NCI-H187 treated with DMSO at 0.1 percent for 48 hours (cell line): ENCODE measurements around the gene WDR4.
"Not testable (repeated sequence)": the region's sequence is repeated elsewhere in the genome, so short reads cannot be mapped to it uniquely, and the experiment has no call there.

Experiments
- DNase-seq: peaks from one replicate; lab custom pipeline; 2025; lab: John Stamatoyannopoulos, UW

WDR4 gene

GRCh38 chr21:42815217-42815616, 64.1 kb downstream of the WDR4 start:
- no peak for DNase-seq

DNA sequence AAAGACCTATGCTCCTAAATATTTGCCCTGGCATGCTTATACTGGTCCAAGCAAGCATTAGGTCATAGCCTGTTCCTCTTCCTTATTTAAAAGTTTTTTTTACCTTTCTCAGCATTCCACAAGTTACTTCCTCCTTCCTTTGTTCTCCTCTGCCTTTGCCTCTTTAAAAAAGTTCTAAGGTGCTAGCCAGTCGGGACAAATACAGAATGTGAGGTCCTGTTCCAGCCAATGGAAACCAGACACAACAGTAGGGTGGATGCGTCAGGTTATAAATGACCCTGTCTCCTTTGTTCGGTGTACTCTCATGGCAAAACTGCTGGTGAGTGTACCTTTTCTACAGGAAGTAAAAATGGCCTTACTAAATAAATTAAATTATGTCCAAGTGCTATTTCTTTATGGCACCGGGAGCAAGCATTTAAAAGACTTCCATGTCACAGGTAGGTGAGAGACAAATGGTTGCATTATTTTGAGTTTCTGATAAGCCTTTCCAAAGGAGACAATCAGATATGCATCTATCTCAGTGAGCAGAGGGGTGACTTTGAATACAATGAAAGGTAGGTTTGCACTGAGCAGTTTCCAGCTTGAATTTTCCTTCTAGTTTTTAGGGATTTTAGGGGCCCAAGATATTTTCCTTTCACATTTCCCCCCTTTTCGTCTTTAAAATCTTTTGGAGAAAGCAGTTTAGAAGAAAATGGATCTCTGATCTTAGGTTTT, 66.7 kb downstream of the WDR4 start:
- not testable (repeated sequence) for DNase-seq

DNA sequence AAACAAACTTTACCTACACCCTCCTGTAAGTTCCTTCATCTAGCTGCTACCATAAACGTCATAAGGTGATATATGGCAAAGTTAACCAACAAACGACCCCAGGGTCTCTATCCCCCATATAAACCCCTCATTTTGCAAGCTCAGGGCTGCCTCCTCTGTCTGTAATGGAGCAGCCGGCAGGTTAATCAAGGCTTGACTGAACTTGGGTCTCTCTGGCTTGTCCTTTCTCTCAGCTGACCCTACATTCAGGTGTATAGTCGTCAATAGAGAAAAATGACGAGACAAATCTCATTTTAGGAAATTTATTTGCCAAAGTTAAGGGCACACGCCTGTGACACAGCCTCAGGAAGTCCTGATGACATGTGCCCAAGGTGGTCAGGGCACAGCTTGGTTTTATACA, 67.4 kb downstream of the WDR4 start:
- DNase-seq: no peak

DNA sequence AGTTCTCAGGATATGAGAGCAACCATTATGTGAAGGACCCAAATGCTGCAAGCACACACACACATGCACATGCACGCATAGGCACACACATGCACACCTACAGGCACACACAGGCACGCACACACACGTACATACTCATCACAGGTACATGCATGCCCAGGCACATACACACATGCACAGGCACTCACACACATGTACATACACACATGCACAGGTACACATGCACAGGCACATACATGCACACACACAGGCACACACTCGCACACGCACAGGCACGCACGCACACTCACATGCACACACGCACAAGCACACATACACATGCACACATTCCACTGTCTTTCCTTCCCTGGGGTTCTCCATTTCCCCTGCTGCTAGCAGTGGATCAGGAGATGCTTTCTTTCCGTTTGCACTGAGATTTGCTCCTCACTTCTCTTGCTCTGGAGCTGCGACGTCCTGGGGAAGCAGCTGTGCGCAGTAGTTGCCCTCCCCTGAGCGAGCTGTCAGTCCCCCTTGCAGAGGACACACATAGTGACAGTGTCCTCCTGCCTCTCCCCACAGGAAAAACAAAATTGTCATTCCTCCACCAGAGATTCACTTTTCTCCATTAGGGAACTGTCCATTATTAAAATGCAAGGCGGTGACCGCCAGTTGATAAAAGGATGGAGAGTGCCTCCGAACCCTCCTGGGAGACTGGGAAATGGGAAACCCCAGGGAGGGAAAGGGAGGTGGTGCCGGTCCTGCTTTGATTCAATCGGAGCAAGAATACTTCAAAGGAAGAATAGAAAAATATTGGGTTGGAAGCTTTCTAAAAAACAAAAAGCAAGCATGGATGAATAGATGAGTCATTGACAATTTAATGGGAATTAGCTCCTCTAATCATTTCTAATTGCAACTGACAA, 69.5 kb downstream of the WDR4 start:
- no peak for DNase-seq

- no peak for DNase-seq
Observed at GRCh38 chr21:42809171-42809570, 70.2 kb downstream of the WDR4 start.

- DNase-seq: no peak
Observed at GRCh38 chr21:42807938-42808613, 71.3 kb downstream of the WDR4 start.

GRCh38 chr21:42807293-42807895, 71.9 kb downstream of the WDR4 start:
- not testable (repeated sequence) for DNase-seq

DNA sequence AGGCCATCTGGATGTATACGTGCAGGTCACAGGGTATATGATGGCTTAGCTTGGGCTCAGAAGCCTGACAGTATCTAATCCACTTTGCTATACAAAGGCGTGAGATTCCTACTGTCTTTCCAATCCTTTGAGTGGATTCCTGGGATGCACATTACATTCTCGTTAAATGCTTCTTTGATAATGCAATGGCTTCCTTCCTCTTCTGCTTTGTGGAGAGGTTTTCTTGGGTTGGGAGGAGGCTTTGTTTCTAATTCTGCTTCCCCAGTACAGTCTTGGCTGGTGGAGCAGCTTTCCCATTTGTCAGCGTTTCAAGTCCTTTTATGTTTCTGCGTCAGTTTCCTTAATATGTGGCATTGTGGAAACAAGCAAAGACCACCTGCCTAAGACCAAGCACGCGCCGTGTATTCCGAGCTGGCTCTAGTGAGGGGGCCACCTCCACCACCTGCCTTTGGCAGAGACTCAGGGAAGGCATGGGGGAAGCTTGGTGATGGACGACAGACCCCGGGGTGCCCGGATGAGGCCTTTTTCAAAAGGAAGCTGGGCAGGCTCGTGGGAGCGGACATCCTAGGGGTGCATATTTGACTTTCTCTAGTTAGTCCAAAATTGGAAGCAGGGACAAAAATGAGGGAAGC, 72.7 kb downstream of the WDR4 start:
- no peak for DNase-seq

DNA sequence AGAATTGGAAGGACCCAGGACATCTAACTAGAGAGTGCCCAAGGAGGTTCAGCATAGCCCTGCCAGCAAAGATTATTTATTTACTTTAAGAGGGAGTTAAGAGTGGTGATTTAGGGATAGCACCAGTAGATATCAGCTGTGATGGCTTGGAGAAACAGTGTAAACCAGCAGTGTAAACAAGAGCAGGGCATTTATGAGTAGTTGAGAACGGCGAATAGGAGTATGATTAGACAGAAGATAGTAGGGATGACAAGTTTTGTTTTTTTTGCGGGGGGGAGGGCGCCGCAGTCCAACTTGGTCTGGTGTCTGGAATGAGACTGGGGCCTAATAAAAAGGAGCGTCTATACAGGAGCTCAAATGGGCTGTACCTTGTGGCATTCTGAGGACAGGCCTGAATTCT, 77.7 kb downstream of the WDR4 start:
- DNase-seq: not testable (repeated sequence)

DNA sequence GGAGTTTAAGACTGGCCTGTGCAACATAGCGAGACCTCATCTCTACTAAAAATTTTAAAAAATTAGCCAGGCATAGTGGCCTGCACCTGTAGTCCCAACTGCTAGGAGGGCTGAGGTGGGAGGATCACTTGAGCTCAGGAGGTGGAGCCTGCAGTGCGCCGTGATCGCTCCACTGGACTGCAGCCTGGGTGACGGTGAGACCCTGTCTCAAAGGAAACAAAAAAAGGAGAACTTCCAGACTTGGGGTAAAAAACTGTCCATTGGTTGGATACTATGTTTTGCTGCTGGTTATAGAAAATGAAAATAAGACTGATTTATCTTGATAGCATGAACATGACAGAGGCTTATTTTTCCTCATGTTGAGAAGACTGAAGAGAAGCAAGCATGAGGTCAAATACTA, 79.4 kb downstream of the WDR4 start:
- DNase-seq: no peak

- no peak for DNase-seq
Observed at GRCh38 chr21:42799516-42799915, 79.8 kb downstream of the WDR4 start.
